MG63 (cell line): ENCODE data around the gene TDRKH. TPM values are rescaled to one million over a fixed set of nuclear protein-coding genes. Genes with fewer than 3 reads are reported as not detected.
"Not testable (repeated sequence)": the region's sequence is repeated elsewhere in the genome, so short reads cannot be mapped to it uniquely, and the experiment has no call there.

Experiments used
- DNase-seq: peaks from one replicate; pipeline ENCODE4 v3.0.0-alpha.2; 2020
- H3K27me3 ChIP-seq: fragments of 250-450 bp; sonication (Bioruptor Pico); 2 replicates; pipeline ENCODE4 v1.5.1; 2020; ENCODE audit warnings: mild to moderate bottlenecking, moderate library complexity
- H3K36me3 ChIP-seq: fragments of 250-450 bp; sonication (Bioruptor Pico); 2 replicates; pipeline ENCODE4 v1.5.1; 2020; ENCODE audit warnings: mild to moderate bottlenecking, moderate library complexity
- H3K4me3 ChIP-seq: fragments of 250-450 bp; sonication (Bioruptor Pico); 2 replicates; pipeline ENCODE4 v1.5.1; 2020; ENCODE audit warnings: mild to moderate bottlenecking, moderate library complexity
- H3K9me3 ChIP-seq: fragments of 250-450 bp; sonication (Bioruptor Pico); 2 replicates; pipeline ENCODE4 v1.5.1; 2020; ENCODE audit warnings: mild to moderate bottlenecking, moderate library complexity
- total RNA-seq: library from RNA; depleted of rRNA; stranded (reverse); fragments of >200 nt; shearing (Covaris generic); gene quantifications from 2 replicates; pipeline ENCODE4 v1.2.3, GENCODE V29; 2014; ENCODE audit warnings: low replicate concordance; rRNA removed

TDRKH gene
- total RNA-seq, 1 experiment from 2014 or later = 23.5 TPM

GRCh38 chr1:151759241-151759640, 31.1 kb downstream of the TDRKH start:
- Histone ChIP-seq H3K27me3 (no peaks in the 10 kb centered on the region), H3K4me3 (no peak overlapping the region), H3K9me3 (no peaks in the 10 kb centered on the region), H3K36me3 (peaks cover 46% of the 10 kb centered on the region)
- no peak for DNase-seq

GRCh38 chr1:151756291-151756690, 34.0 kb downstream of the TDRKH start:
- no peak overlapping the region for H3K4me3 ChIP-seq
- H3K27me3 ChIP-seq = no peaks in the 10 kb centered on the region
- H3K36me3 ChIP-seq = peaks cover 35% of the 10 kb centered on the region
- H3K9me3 ChIP-seq = no peaks in the 10 kb centered on the region
- no peak for DNase-seq

DNA sequence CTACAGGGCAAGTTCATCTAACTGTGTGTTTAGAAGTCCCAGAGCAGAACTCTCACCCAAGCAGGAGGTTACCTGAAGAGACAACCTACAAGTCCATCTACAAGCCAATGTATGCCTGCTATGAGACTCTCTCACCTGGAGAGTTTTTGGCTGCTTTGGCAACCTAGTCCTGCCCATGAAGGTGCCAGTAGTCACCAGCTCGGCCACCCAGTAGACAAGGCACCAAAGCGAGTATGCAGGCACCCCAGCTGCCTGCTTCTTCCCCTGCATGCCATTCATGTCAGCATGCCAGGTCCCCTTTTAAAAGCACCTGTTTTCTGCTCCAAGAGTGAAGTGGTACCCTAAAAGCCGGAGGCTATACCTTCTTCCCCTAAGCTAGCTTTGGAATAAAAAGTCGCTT, 48.8 kb downstream of the TDRKH start:
- Histone ChIP-seq H3K36me3 (no peaks in the 10 kb centered on the region), H3K27me3 (peaks cover 9% of the 10 kb centered on the region)
- no peak for DNase-seq

GRCh38 chr1:151739590-151740355, 50.5 kb downstream of the TDRKH start:
- H3K27me3 ChIP-seq = peaks cover 2% of the 10 kb centered on the region
- H3K9me3 ChIP-seq = peaks cover 6% of the 10 kb centered on the region
- H3K36me3 ChIP-seq = no peaks in the 10 kb centered on the region
- no peak overlapping the region for H3K4me3 ChIP-seq
- no peak for DNase-seq

More for the DNA sequence above, 48.8 kb downstream of the TDRKH start:
- Histone ChIP-seq H3K4me3 (no peak overlapping the region), H3K9me3 (peaks cover 5% of the 10 kb centered on the region)

DNA sequence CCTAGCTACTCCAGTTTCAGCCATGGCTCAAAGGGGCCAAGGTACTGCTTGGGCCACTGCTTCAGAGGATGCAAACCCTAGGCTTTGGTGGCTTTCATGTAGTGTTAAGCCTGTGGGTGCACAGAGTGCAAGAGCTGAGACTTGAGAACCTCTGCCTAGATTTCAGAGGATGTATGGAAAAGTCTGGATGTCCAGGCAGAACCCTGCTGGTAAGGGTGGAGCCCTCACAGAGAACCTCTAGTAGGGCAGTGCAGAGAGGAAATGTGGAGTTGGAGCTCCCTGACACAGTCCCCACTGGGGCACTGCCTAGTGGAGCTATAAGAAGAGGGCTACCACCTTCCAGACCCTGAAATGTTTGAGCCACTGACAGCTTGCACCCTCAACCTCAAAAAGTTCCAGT, 52.8 kb downstream of the TDRKH start:
- peaks cover 6% of the 10 kb centered on the region for H3K9me3 ChIP-seq
- no peak overlapping the region for H3K4me3 ChIP-seq
- H3K27me3 ChIP-seq = no peaks in the 10 kb centered on the region
- no peaks in the 10 kb centered on the region for H3K36me3 ChIP-seq
- no peak for DNase-seq

DNA sequence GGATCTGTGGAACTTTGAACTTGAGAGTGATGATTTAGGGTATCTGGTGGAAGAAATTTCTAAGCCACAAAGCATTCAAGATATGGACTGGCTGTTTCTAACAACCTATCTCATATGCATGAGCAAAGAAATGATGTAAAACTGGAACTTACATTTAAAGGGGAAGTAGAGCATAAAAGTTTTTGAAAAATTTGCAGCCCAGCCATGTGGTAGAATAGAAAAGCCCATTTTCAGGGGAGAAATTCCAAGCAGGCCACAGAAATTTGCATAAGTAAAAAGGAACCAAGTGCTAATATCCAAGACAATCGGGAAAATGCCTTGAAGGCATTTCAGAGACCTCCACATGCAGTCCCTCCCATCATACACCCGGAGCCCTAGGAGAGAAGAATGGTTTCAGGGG, 53.3 kb downstream of the TDRKH start:
- H3K27me3 ChIP-seq = no peaks in the 10 kb centered on the region
- no peak for DNase-seq
- no peaks in the 10 kb centered on the region for H3K36me3 ChIP-seq
- peaks cover 6% of the 10 kb centered on the region for H3K9me3 ChIP-seq
- no peak overlapping the region for H3K4me3 ChIP-seq

DNA sequence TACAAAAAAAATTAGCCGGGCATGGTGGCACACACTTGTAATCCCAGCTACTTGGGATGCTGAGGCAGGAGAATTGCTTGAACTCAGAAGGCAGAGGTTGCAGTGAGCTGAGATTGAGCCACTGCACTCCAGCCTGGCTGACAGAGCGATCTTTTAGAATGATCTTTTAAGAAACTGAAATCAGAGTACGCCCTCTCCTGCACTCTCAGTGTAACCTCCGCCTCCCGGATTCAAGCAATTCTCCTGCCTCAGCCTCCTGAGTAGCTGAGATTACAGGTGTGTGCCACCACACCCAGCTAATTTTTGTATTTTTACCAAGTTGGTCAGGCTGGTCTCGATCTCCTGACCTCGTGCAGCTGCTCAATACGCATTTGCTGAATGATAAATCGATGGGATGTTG, 56.3 kb downstream of the TDRKH start:
- not testable (repeated sequence) for H3K9me3 ChIP-seq, DNase-seq, H3K36me3 ChIP-seq, H3K4me3 ChIP-seq, H3K27me3 ChIP-seq

GRCh38 chr1:151733126-151733525, 57.2 kb downstream of the TDRKH start:
- peaks cover 6% of the 10 kb centered on the region for H3K9me3 ChIP-seq
- H3K4me3 ChIP-seq = no peak overlapping the region
- H3K27me3 ChIP-seq = no peaks in the 10 kb centered on the region
- DNase-seq = no peak
- no peaks in the 10 kb centered on the region for H3K36me3 ChIP-seq

- H3K4me3 ChIP-seq = no peak overlapping the region
- no peak for DNase-seq
- H3K9me3 ChIP-seq = no peaks in the 10 kb centered on the region
- H3K27me3 ChIP-seq = no peaks in the 10 kb centered on the region; the same call in 1 of the 2 replicates
- H3K36me3 ChIP-seq = no peaks in the 10 kb centered on the region
Measured at GRCh38 chr1:151729966-151730291, 60.4 kb downstream of the TDRKH start.

- no peaks in the 10 kb centered on the region; the same call in 1 of the 2 replicates for H3K27me3 ChIP-seq
- H3K36me3 ChIP-seq = no peaks in the 10 kb centered on the region
- H3K4me3 ChIP-seq = no peak overlapping the region
- DNase-seq = no peak
- no peaks in the 10 kb centered on the region for H3K9me3 ChIP-seq
Measured at GRCh38 chr1:151729157-151729965, 60.9 kb downstream of the TDRKH start.

- H3K36me3 ChIP-seq = no peaks in the 10 kb centered on the region
- no peak overlapping the region for H3K4me3 ChIP-seq
- no peaks in the 10 kb centered on the region for H3K9me3 ChIP-seq
- H3K27me3 ChIP-seq = no peaks in the 10 kb centered on the region; the same call in 1 of the 2 replicates
- DNase-seq = no peak
Measured at GRCh38 chr1:151728151-151729054, 61.9 kb downstream of the TDRKH start.

- H3K4me3 ChIP-seq = no peak overlapping the region
- peaks cover 6% of the 10 kb centered on the region; the same call in 1 of the 2 replicates for H3K27me3 ChIP-seq
- no peak for DNase-seq
- H3K9me3 ChIP-seq = no peaks in the 10 kb centered on the region
- H3K36me3 ChIP-seq = no peaks in the 10 kb centered on the region
Measured at GRCh38 chr1:151723726-151724370, 66.5 kb downstream of the TDRKH start.

Other genes with a start within 250 kb of the TDRKH start
- 17.1 and 44.5 TPM in 2 replicates for gene SNX27, start 178.4 kb downstream of the TDRKH start, total RNA-seq
- gene CELF3, start 73.7 kb downstream of the TDRKH start, total RNA-seq = not detected in 2 replicates
- not detected in 2 replicates for gene RIIAD1, start 69.0 kb downstream of the TDRKH start, total RNA-seq
- gene MRPL9, start 27.0 kb downstream of the TDRKH start, total RNA-seq = 121 and 167 TPM in 2 replicates
- gene LINGO4, start 14.9 kb upstream of the TDRKH start, total RNA-seq = not detected in 2 replicates
- 0.63 TPM in 1 of 2 replicates, not detected in the other for gene RORC, start 41.3 kb upstream of the TDRKH start, total RNA-seq
- gene C2CD4D, start 49.3 kb upstream of the TDRKH start, total RNA-seq = not detected in 2 replicates
- not detected in 2 replicates for gene THEM5, start 63.2 kb upstream of the TDRKH start, total RNA-seq
- gene THEM4, start 119.0 kb upstream of the TDRKH start, total RNA-seq = 22.9 and 30.2 TPM in 2 replicates
- 213 and 271 TPM in 2 replicates for gene S100A10, start 203.4 kb upstream of the TDRKH start, total RNA-seq
- 347 and 507 TPM in 2 replicates for gene S100A11, start 246.5 kb upstream of the TDRKH start, total RNA-seq